ENCODE results near the gene FAM209A. TPM values are rescaled to one million over a fixed set of nuclear protein-coding genes. Genes with fewer than 3 reads are reported as not detected.

The FAM209A gene
- total and polyA plus RNA-seq, 10 donors: 0.59 to 4.3 (median 2.0) TPM; not detected in 1

- TF ChIP-seq POLR2A (IDR thresholded peaks at IDR 0.05): no peak
- no peak for TF ChIP-seq POLR2AphosphoS5 (IDR thresholded peaks at IDR 0.05)
- TF ChIP-seq CTCF (IDR thresholded peaks at IDR 0.05 in 8 of 11, conservative IDR thresholded peaks at IDR 0.05 in 3 of 11): no peak
- intact Hi-C loops (cut with DNase I; ENCODE audit: low total_unique reads): no loop called here
- DNase-seq: no peak
- Histone ChIP-seq H3K27ac (no peak overlapping the region), H3K36me3 (peaks cover under 1 to 81% (median 44%) of the 10 kb centered on the region in 6 donors), H3K4me3 (no peak overlapping the region), H3K9me3 (no peaks in the 10 kb centered on the region), H3K4me1 (no peaks in the 10 kb centered on the region), H3K27me3 (replicated peaks in 1 of 7) (no peaks in the 10 kb centered on the region)
- 93 to 96% (median 95%) methylated on average over 10 of the region's 10 CpGs for WGBS, 5 donors
These were observed 12.6 kb upstream of the FAM209A start for GRCh38 chr20:56511926-56512325.

GRCh38 chr20:56513161-56514150, 11.1 kb upstream of the FAM209A start:
- intact Hi-C loops (cut with DNase I; ENCODE audit: low total_unique reads): no loop called here

GRCh38 chr20:56516631-56517030, 7.9 kb upstream of the FAM209A start:
- TF ChIP-seq CTCF (IDR thresholded peaks at IDR 0.05 in 8 of 11, conservative IDR thresholded peaks at IDR 0.05 in 3 of 11) (no peak), POLR2A (IDR thresholded peaks at IDR 0.05) (no peak)
- Histone ChIP-seq H3K4me1 (no peaks in the 10 kb centered on the region), H3K27ac (no peak overlapping the region), H3K9me3 (peaks cover 8 to 41% (median 37%) of the 10 kb centered on the region in 8 donors), H3K36me3 (peaks cover 6 to 100% (median 86%) of the 10 kb centered on the region in 6 donors), H3K4me3 (no peak overlapping the region), H3K27me3 (replicated peaks in 1 of 7) (no peaks in the 10 kb centered on the region)
- DNase-seq: peak; percentile 9
- 96 to 98% (median 98%) methylated on average over 5 of the region's 5 CpGs for WGBS, 5 donors
- intact Hi-C loops (cut with DNase I; ENCODE audit: low total_unique reads): no loop called here

More at GRCh38 chr20:56513161-56514150, 11.1 kb upstream of the FAM209A start:
- H3K4me1 ChIP-seq: no peaks in the 10 kb centered on the region
- H3K9me3 ChIP-seq: peaks cover 0 to 9% (median 6%) of the 10 kb centered on the region in 8 donors
- peaks cover 6 to 84% (median 60%) of the 10 kb centered on the region in 6 donors for H3K36me3 ChIP-seq
- 94 to 95% (median 95%) methylated on average over 22 of the region's 22 CpGs for WGBS, 5 donors
- H3K27ac ChIP-seq: no peak overlapping the region
- no peak for DNase-seq
- no peak overlapping the region for H3K4me3 ChIP-seq
- H3K27me3 ChIP-seq (replicated peaks in 1 of 7): no peaks in the 10 kb centered on the region
- TF ChIP-seq POLR2A (IDR thresholded peaks at IDR 0.05) (no peak), POLR2AphosphoS5 (IDR thresholded peaks at IDR 0.05) (peak in 1 of 3 donors; percentile 21), CTCF (IDR thresholded peaks at IDR 0.05 in 8 of 11, conservative IDR thresholded peaks at IDR 0.05 in 3 of 11) (no peak)

GRCh38 chr20:56517211-56517610, 7.3 kb upstream of the FAM209A start:
- no peaks in the 10 kb centered on the region for H3K4me1 ChIP-seq
- peak; percentile 49 for DNase-seq
- TF ChIP-seq POLR2A (IDR thresholded peaks at IDR 0.05) (no peak), CTCF (IDR thresholded peaks at IDR 0.05 in 8 of 11, conservative IDR thresholded peaks at IDR 0.05 in 3 of 11) (no peak), POLR2AphosphoS5 (IDR thresholded peaks at IDR 0.05) (no peak)
- no peak overlapping the region for H3K4me3 ChIP-seq
- peaks cover 8 to 47% (median 43%) of the 10 kb centered on the region in 8 donors for H3K9me3 ChIP-seq
- intact Hi-C loops (cut with DNase I; ENCODE audit: low total_unique reads): no loop called here
- no peak overlapping the region for H3K27ac ChIP-seq
- H3K36me3 ChIP-seq: peaks cover 6 to 97% (median 86%) of the 10 kb centered on the region in 6 donors
- WGBS, 5 donors: 96 to 98% (median 97%) methylated on average over 7 of the region's 7 CpGs
- no peaks in the 10 kb centered on the region for H3K27me3 ChIP-seq (replicated peaks in 1 of 7)
